Measurements from ENCODE around the gene RUVBL1. TPM values are rescaled to one million over a fixed set of nuclear protein-coding genes. Genes with fewer than 3 reads are reported as not detected.

Gene RUVBL1
- total RNA-seq (2014; rRNA removed; shearing (Covaris generic)) (45.0 and 62.0 TPM in 2 replicates), polyA plus RNA-seq (2016; fragmentation: Nextera tagmentation; extraction: Ambion mirVana) (54.4 and 59.1 TPM in 2 replicates)

- no peaks in the 10 kb centered on the region for H3K9me3 ChIP-seq (ENCODE audit: low read depth)
- peak within 1 kb of the TSS; percentile 90 for H3K9ac ChIP-seq
- H3K4me1 ChIP-seq (ENCODE audit: insufficient read depth): peaks cover 10% of the 10 kb centered on the region
- WGBS, 2 experiments (ENCODE audit: low coverage in 1 of 2, low lambda C conversion rate in 2 of 2, missing lambda C conversion rate in 2 of 2): 2 to 3% methylated on average over 47 of the region's 47 CpGs
- H3K27me3 ChIP-seq (replicated peaks; ENCODE audit: insufficient read depth): no peaks in the 10 kb centered on the region
- H2AFZ ChIP-seq: peak within 1 kb of the TSS; percentile 100
- peak; percentile 99 for DNase-seq
- peak within 1 kb of the TSS; percentile 87 for H3K4me2 ChIP-seq (ENCODE audit: unreplicated experiment)
- in situ Hi-C loops (cut with MboI): no loop called here
- H3K9me2 ChIP-seq (ENCODE audit: insufficient read depth): no peaks in the 10 kb centered on the region
- peaks cover 24% of the 10 kb centered on the region for H3K79me2 ChIP-seq (ENCODE audit: insufficient read depth)
- no peaks in the 10 kb centered on the region for H3K36me3 ChIP-seq (ENCODE audit: low read depth)
- H3F3A ChIP-seq (ENCODE audit: insufficient read depth): peaks cover 9% of the 10 kb centered on the region; the same call in 1 of the 2 replicates
- H3K27ac ChIP-seq: peak within 1 kb of the TSS; percentile 74
- peak within 1 kb of the TSS; percentile 87 for H3K4me3 ChIP-seq
- TF ChIP-seq EZH2 (IDR thresholded peaks at IDR 0.05; ENCODE audit: insufficient read depth, poor library complexity, severe bottlenecking) (no peak), EZH2phosphoT487 (IDR thresholded peaks at IDR 0.05; ENCODE audit: insufficient read depth, low read depth) (no peak)
- H4K20me1 ChIP-seq (ENCODE audit: insufficient read depth): no peaks in the 10 kb centered on the region
Observed at GRCh38 chr3:128123538-128124368, at the start of gene RUVBL1. RUVBL1 (minus strand) TSS chr3:128123812; CDS start chr3:128123724, 88 bp downstream.

- no peaks in the 10 kb centered on the region for H3F3A ChIP-seq (ENCODE audit: insufficient read depth)
- DNase-seq: no peak
- H3K9me3 ChIP-seq (ENCODE audit: low read depth): no peaks in the 10 kb centered on the region
- H4K20me1 ChIP-seq (ENCODE audit: insufficient read depth): no peaks in the 10 kb centered on the region
- TF ChIP-seq EZH2 (IDR thresholded peaks at IDR 0.05; ENCODE audit: insufficient read depth, poor library complexity, severe bottlenecking) (no peak), EZH2phosphoT487 (IDR thresholded peaks at IDR 0.05; ENCODE audit: insufficient read depth, low read depth) (no peak)
- no peak overlapping the region for H2AFZ ChIP-seq
- WGBS, 2 experiments (ENCODE audit: low coverage in 1 of 2, low lambda C conversion rate in 2 of 2, missing lambda C conversion rate in 2 of 2): 76 to 82% methylated on average over 8 of the region's 8 CpGs
- no peaks in the 10 kb centered on the region for H3K27me3 ChIP-seq (replicated peaks; ENCODE audit: insufficient read depth)
- in situ Hi-C loops (cut with MboI): loop anchor here (10.0 kb wide), 1 partner anchor 422 kb away; no protein-coding TSS in a partner anchor
- no peaks in the 10 kb centered on the region for H3K9me2 ChIP-seq (ENCODE audit: insufficient read depth)
- H3K4me3 ChIP-seq: no peak overlapping the region
- H3K79me2 ChIP-seq (ENCODE audit: insufficient read depth): peaks cover 13% of the 10 kb centered on the region; the same call in 1 of the 2 replicates
- no peak overlapping the region for H3K4me2 ChIP-seq (ENCODE audit: unreplicated experiment)
- no peaks in the 10 kb centered on the region for H3K4me1 ChIP-seq (ENCODE audit: insufficient read depth)
- H3K9ac ChIP-seq: no peak overlapping the region
- H3K27ac ChIP-seq: no peak overlapping the region
- no peaks in the 10 kb centered on the region for H3K36me3 ChIP-seq (ENCODE audit: low read depth)
Observed at GRCh38 chr3:128173200-128173599, 49.6 kb upstream of the RUVBL1 start.

GRCh38 chr3:128170866-128171516, 47.4 kb upstream of the RUVBL1 start:
- H2AFZ ChIP-seq: no peak overlapping the region
- DNase-seq: peak; percentile 92
- no peaks in the 10 kb centered on the region for H3K9me2 ChIP-seq (ENCODE audit: insufficient read depth)
- H3K4me3 ChIP-seq: no peak overlapping the region
- 9 to 16% methylated on average over 5 of the region's 5 CpGs for WGBS, 2 experiments (ENCODE audit: low coverage in 1 of 2, low lambda C conversion rate in 2 of 2, missing lambda C conversion rate in 2 of 2)
- no peak overlapping the region for H3K27ac ChIP-seq
- H3K4me2 ChIP-seq (ENCODE audit: unreplicated experiment): no peak overlapping the region
- no peak overlapping the region for H3K9ac ChIP-seq
- H3K36me3 ChIP-seq (ENCODE audit: low read depth): no peaks in the 10 kb centered on the region
- no peaks in the 10 kb centered on the region for H3K9me3 ChIP-seq (ENCODE audit: low read depth)
- H3F3A ChIP-seq (ENCODE audit: insufficient read depth): no peaks in the 10 kb centered on the region
- TF ChIP-seq EZH2phosphoT487 (IDR thresholded peaks at IDR 0.05; ENCODE audit: insufficient read depth, low read depth) (no peak), EZH2 (IDR thresholded peaks at IDR 0.05; ENCODE audit: insufficient read depth, poor library complexity, severe bottlenecking) (no peak)
- H3K79me2 ChIP-seq (ENCODE audit: insufficient read depth): peaks cover 3% of the 10 kb centered on the region; the same call in 1 of the 2 replicates
- H3K27me3 ChIP-seq (replicated peaks; ENCODE audit: insufficient read depth): no peaks in the 10 kb centered on the region
- in situ Hi-C loops (cut with MboI): loop anchor here (10.0 kb wide), 1 partner anchor 424 kb away; no protein-coding TSS in a partner anchor
- H3K4me1 ChIP-seq (ENCODE audit: insufficient read depth): no peaks in the 10 kb centered on the region
- no peaks in the 10 kb centered on the region for H4K20me1 ChIP-seq (ENCODE audit: insufficient read depth)

- in situ Hi-C loops (cut with MboI): no loop called here
- 83 to 85% methylated on average over 4 of the region's 4 CpGs for WGBS, 2 experiments (ENCODE audit: low coverage in 1 of 2, low lambda C conversion rate in 2 of 2, missing lambda C conversion rate in 2 of 2)
- H3K4me1 ChIP-seq (ENCODE audit: insufficient read depth): no peaks in the 10 kb centered on the region
- no peaks in the 10 kb centered on the region for H3K9me3 ChIP-seq (ENCODE audit: low read depth)
- no peaks in the 10 kb centered on the region for H3K36me3 ChIP-seq (ENCODE audit: low read depth)
- no peak overlapping the region for H3K4me3 ChIP-seq
- H4K20me1 ChIP-seq (ENCODE audit: insufficient read depth): no peaks in the 10 kb centered on the region
- TF ChIP-seq EZH2phosphoT487 (IDR thresholded peaks at IDR 0.05; ENCODE audit: insufficient read depth, low read depth) (no peak), EZH2 (IDR thresholded peaks at IDR 0.05; ENCODE audit: insufficient read depth, poor library complexity, severe bottlenecking) (no peak)
- no peaks in the 10 kb centered on the region; the same call in 1 of the 2 replicates for H3K79me2 ChIP-seq (ENCODE audit: insufficient read depth)
- H3K27me3 ChIP-seq (replicated peaks; ENCODE audit: insufficient read depth): no peaks in the 10 kb centered on the region
- no peak overlapping the region for H2AFZ ChIP-seq
- no peaks in the 10 kb centered on the region for H3K9me2 ChIP-seq (ENCODE audit: insufficient read depth)
- no peak overlapping the region for H3K9ac ChIP-seq
- no peak overlapping the region for H3K27ac ChIP-seq
- no peak overlapping the region for H3K4me2 ChIP-seq (ENCODE audit: unreplicated experiment)
- no peak for DNase-seq
- H3F3A ChIP-seq (ENCODE audit: insufficient read depth): no peaks in the 10 kb centered on the region
Observed at GRCh38 chr3:128168836-128169235, 45.2 kb upstream of the RUVBL1 start.
